Neural progenitor cell (in vitro differentiated cells): ENCODE data around the gene H2BK1.

Source experiments
- EZH2 ChIP-seq: fragments of 200-600 bp; sonication (generic); IDR thresholded peaks from 2 replicates; pipeline ENCODE4 v1.6.1; 2017; ENCODE audit warnings: antibody characterized with exemption, mild to moderate bottlenecking, moderate library complexity
- TF ChIP-seq, protein P1 (sequence below): fragments of 200-600 bp; sonication (generic); IDR thresholded peaks from 2 replicates; pipeline ENCODE4 v1.5.1; 2017; ENCODE audit warnings: antibody characterized with exemption, mild to moderate bottlenecking

DNA sequence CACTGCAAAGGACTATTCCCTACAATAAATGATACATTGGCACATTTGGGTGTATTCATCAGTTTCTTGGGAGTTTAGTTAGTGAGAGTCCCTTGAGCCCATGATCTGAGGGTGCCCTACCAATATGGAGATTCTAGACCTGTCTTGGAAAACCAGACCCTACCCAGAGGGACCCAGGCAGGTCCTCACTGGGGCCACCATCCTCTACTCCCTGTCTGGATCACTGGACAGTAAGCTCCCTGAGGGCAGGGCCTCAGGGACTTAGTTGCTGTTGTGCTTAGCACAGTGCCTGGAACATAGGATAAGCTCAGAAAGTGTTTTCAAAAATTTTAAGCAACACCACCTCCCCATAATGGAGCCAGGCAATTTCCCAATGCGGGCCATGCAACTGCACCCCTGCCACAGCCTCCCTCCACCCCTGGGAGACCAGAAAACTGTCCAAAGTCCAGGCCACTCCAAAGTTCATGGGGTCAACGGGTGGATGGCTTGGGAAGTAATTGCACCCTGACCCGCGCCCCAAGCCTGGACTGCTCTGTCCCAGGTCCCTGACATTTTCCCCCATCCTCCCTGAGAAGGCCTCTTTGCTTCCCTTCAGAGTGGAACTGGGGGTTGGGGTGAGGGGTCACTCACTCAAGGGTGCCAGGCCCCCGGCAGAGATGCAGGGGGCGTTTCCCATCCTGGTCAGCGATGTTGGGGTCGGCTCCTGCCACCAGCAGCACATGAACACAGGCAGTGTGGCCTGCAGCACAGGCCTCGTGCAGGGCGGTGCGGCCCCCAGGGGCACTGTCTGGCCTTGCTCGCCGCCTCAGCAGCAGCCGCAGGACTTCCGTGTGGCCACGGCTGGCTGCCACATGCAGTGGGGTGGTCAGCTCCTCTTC is 24.3 kb downstream of the H2BK1 start:
- TF ChIP-seq, protein P1, sequence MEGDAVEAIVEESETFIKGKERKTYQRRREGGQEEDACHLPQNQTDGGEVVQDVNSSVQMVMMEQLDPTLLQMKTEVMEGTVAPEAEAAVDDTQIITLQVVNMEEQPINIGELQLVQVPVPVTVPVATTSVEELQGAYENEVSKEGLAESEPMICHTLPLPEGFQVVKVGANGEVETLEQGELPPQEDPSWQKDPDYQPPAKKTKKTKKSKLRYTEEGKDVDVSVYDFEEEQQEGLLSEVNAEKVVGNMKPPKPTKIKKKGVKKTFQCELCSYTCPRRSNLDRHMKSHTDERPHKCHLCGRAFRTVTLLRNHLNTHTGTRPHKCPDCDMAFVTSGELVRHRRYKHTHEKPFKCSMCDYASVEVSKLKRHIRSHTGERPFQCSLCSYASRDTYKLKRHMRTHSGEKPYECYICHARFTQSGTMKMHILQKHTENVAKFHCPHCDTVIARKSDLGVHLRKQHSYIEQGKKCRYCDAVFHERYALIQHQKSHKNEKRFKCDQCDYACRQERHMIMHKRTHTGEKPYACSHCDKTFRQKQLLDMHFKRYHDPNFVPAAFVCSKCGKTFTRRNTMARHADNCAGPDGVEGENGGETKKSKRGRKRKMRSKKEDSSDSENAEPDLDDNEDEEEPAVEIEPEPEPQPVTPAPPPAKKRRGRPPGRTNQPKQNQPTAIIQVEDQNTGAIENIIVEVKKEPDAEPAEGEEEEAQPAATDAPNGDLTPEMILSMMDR: no peak
- TF ChIP-seq EZH2: no peak
